ENCODE measurements around the gene STIMATE.

STIMATE gene

GRCh38 chr3:52813810-52814209 lies 83.5 kb downstream of the STIMATE start:
- Histone ChIP-seq H3K4me3 (ENCODE audit: low read length) (no peak overlapping the region), H3K9ac (ENCODE audit: low read length) (no peak overlapping the region), H3K36me3 (ENCODE audit: control insufficient read depth, insufficient read depth, low read length, severe bottlenecking) (no peaks in the 10 kb centered on the region), H3K27me3 (replicated peaks; ENCODE audit: control insufficient read depth, insufficient read depth, low read length) (peaks cover 28% of the 10 kb centered on the region), H3K9me3 (ENCODE audit: control insufficient read depth, low read length) (no peaks in the 10 kb centered on the region), H3K4me1 (ENCODE audit: control insufficient read depth, insufficient read depth, low read length) (no peaks in the 10 kb centered on the region)
- DNase-seq (ENCODE audit: low read depth): no peak

- Histone ChIP-seq H3K9ac (ENCODE audit: low read length) (no peak overlapping the region), H3K9me3 (ENCODE audit: control insufficient read depth, low read length) (no peaks in the 10 kb centered on the region), H3K4me3 (ENCODE audit: low read length) (no peak overlapping the region), H3K27me3 (replicated peaks; ENCODE audit: control insufficient read depth, insufficient read depth, low read length) (peaks cover 37% of the 10 kb centered on the region), H3K4me1 (ENCODE audit: control insufficient read depth, insufficient read depth, low read length) (no peaks in the 10 kb centered on the region), H3K36me3 (ENCODE audit: control insufficient read depth, insufficient read depth, low read length, severe bottlenecking) (no peaks in the 10 kb centered on the region)
- DNase-seq (ENCODE audit: low read depth): no peak
Observed at GRCh38 chr3:52811452-52812011, 85.8 kb downstream of the STIMATE start.

- Histone ChIP-seq H3K27me3 (replicated peaks; ENCODE audit: control insufficient read depth, insufficient read depth, low read length) (peaks cover 35% of the 10 kb centered on the region), H3K36me3 (ENCODE audit: control insufficient read depth, insufficient read depth, low read length, severe bottlenecking) (no peaks in the 10 kb centered on the region), H3K4me3 (ENCODE audit: low read length) (no peak overlapping the region), H3K4me1 (ENCODE audit: control insufficient read depth, insufficient read depth, low read length) (no peaks in the 10 kb centered on the region), H3K9ac (ENCODE audit: low read length) (no peak overlapping the region), H3K9me3 (ENCODE audit: control insufficient read depth, low read length) (no peaks in the 10 kb centered on the region)
- DNase-seq (ENCODE audit: low read depth): no peak
Observed at GRCh38 chr3:52810923-52811322, 86.4 kb downstream of the STIMATE start.

- H3K27me3 ChIP-seq (replicated peaks; ENCODE audit: control insufficient read depth, insufficient read depth, low read length): peaks cover 35% of the 10 kb centered on the region
- H3K4me1 ChIP-seq (ENCODE audit: control insufficient read depth, insufficient read depth, low read length): no peaks in the 10 kb centered on the region
- H3K9me3 ChIP-seq (ENCODE audit: control insufficient read depth, low read length): no peaks in the 10 kb centered on the region
- no peaks in the 10 kb centered on the region for H3K36me3 ChIP-seq (ENCODE audit: control insufficient read depth, insufficient read depth, low read length, severe bottlenecking)
- no peak overlapping the region for H3K9ac ChIP-seq (ENCODE audit: low read length)
- DNase-seq (ENCODE audit: low read depth): no peak
- no peak overlapping the region for H3K4me3 ChIP-seq (ENCODE audit: low read length)
Observed at GRCh38 chr3:52809662-52810377, 87.5 kb downstream of the STIMATE start.

- no peak for DNase-seq (ENCODE audit: low read depth)
- H3K4me3 ChIP-seq (ENCODE audit: low read length): no peak overlapping the region
- H3K4me1 ChIP-seq (ENCODE audit: control insufficient read depth, insufficient read depth, low read length): no peaks in the 10 kb centered on the region
- no peaks in the 10 kb centered on the region for H3K9me3 ChIP-seq (ENCODE audit: control insufficient read depth, low read length)
- no peak overlapping the region for H3K9ac ChIP-seq (ENCODE audit: low read length)
- no peaks in the 10 kb centered on the region for H3K36me3 ChIP-seq (ENCODE audit: control insufficient read depth, insufficient read depth, low read length, severe bottlenecking)
- peaks cover 31% of the 10 kb centered on the region for H3K27me3 ChIP-seq (replicated peaks; ENCODE audit: control insufficient read depth, insufficient read depth, low read length)
Observed at GRCh38 chr3:52809149-52809548, 88.2 kb downstream of the STIMATE start.

GRCh38 chr3:52805270-52806039 lies 91.9 kb downstream of the STIMATE start:
- Histone ChIP-seq H3K9me3 (ENCODE audit: control insufficient read depth, low read length) (no peaks in the 10 kb centered on the region), H3K4me1 (ENCODE audit: control insufficient read depth, insufficient read depth, low read length) (peaks cover 8% of the 10 kb centered on the region), H3K36me3 (ENCODE audit: control insufficient read depth, insufficient read depth, low read length, severe bottlenecking) (no peaks in the 10 kb centered on the region), H3K27me3 (replicated peaks; ENCODE audit: control insufficient read depth, insufficient read depth, low read length) (peaks cover 29% of the 10 kb centered on the region), H3K4me3 (ENCODE audit: low read length) (no peak overlapping the region), H3K9ac (ENCODE audit: low read length) (no peak overlapping the region)
- DNase-seq (ENCODE audit: low read depth): no peak

GRCh38 chr3:52801839-52802238 lies 95.5 kb downstream of the STIMATE start:
- no peaks in the 10 kb centered on the region for H3K36me3 ChIP-seq (ENCODE audit: control insufficient read depth, insufficient read depth, low read length, severe bottlenecking)
- peaks cover 6% of the 10 kb centered on the region for H3K27me3 ChIP-seq (replicated peaks; ENCODE audit: control insufficient read depth, insufficient read depth, low read length)
- H3K9ac ChIP-seq (ENCODE audit: low read length): peak overlapping the region; percentile 28

GRCh38 chr3:52800079-52800478 lies 97.3 kb downstream of the STIMATE start:
- no peaks in the 10 kb centered on the region for H3K9me3 ChIP-seq (ENCODE audit: control insufficient read depth, low read length)
- H3K9ac ChIP-seq (ENCODE audit: low read length): no peak overlapping the region
- DNase-seq (ENCODE audit: low read depth): peak; percentile 34

More at GRCh38 chr3:52801839-52802238, 95.5 kb downstream of the STIMATE start:
- Histone ChIP-seq H3K4me1 (ENCODE audit: control insufficient read depth, insufficient read depth, low read length) (peaks cover 25% of the 10 kb centered on the region), H3K4me3 (ENCODE audit: low read length) (no peak overlapping the region), H3K9me3 (ENCODE audit: control insufficient read depth, low read length) (no peaks in the 10 kb centered on the region)
- DNase-seq (ENCODE audit: low read depth): peak; percentile 28

GRCh38 chr3:52798978-52799476 lies 98.3 kb downstream of the STIMATE start:
- no peak overlapping the region for H3K4me3 ChIP-seq (ENCODE audit: low read length)

More at GRCh38 chr3:52800079-52800478, 97.3 kb downstream of the STIMATE start:
- Histone ChIP-seq H3K4me3 (ENCODE audit: low read length) (no peak overlapping the region), H3K4me1 (ENCODE audit: control insufficient read depth, insufficient read depth, low read length) (peaks cover 25% of the 10 kb centered on the region), H3K36me3 (ENCODE audit: control insufficient read depth, insufficient read depth, low read length, severe bottlenecking) (no peaks in the 10 kb centered on the region), H3K27me3 (replicated peaks; ENCODE audit: control insufficient read depth, insufficient read depth, low read length) (peaks cover 4% of the 10 kb centered on the region)

GRCh38 chr3:52798376-52798977 lies 98.9 kb downstream of the STIMATE start:
- no peak for DNase-seq (ENCODE audit: low read depth)
- peaks cover 4% of the 10 kb centered on the region for H3K27me3 ChIP-seq (replicated peaks; ENCODE audit: control insufficient read depth, insufficient read depth, low read length)
- peaks cover 25% of the 10 kb centered on the region for H3K4me1 ChIP-seq (ENCODE audit: control insufficient read depth, insufficient read depth, low read length)
- no peaks in the 10 kb centered on the region for H3K36me3 ChIP-seq (ENCODE audit: control insufficient read depth, insufficient read depth, low read length, severe bottlenecking)
- no peak overlapping the region for H3K4me3 ChIP-seq (ENCODE audit: low read length)
- H3K9ac ChIP-seq (ENCODE audit: low read length): no peak overlapping the region
- no peaks in the 10 kb centered on the region for H3K9me3 ChIP-seq (ENCODE audit: control insufficient read depth, low read length)

More at GRCh38 chr3:52798978-52799476, 98.3 kb downstream of the STIMATE start:
- Histone ChIP-seq H3K9ac (ENCODE audit: low read length) (no peak overlapping the region), H3K4me1 (ENCODE audit: control insufficient read depth, insufficient read depth, low read length) (peaks cover 25% of the 10 kb centered on the region), H3K9me3 (ENCODE audit: control insufficient read depth, low read length) (no peaks in the 10 kb centered on the region), H3K36me3 (ENCODE audit: control insufficient read depth, insufficient read depth, low read length, severe bottlenecking) (no peaks in the 10 kb centered on the region), H3K27me3 (replicated peaks; ENCODE audit: control insufficient read depth, insufficient read depth, low read length) (peaks cover 4% of the 10 kb centered on the region)
- DNase-seq (ENCODE audit: low read depth): no peak

- peaks cover 17% of the 10 kb centered on the region for H3K4me1 ChIP-seq (ENCODE audit: control insufficient read depth, insufficient read depth, low read length)
- no peak for DNase-seq (ENCODE audit: low read depth)
- no peak overlapping the region for H3K9ac ChIP-seq (ENCODE audit: low read length)
- peaks cover 4% of the 10 kb centered on the region for H3K27me3 ChIP-seq (replicated peaks; ENCODE audit: control insufficient read depth, insufficient read depth, low read length)
- no peaks in the 10 kb centered on the region for H3K9me3 ChIP-seq (ENCODE audit: control insufficient read depth, low read length)
- no peak overlapping the region for H3K4me3 ChIP-seq (ENCODE audit: low read length)
- no peaks in the 10 kb centered on the region for H3K36me3 ChIP-seq (ENCODE audit: control insufficient read depth, insufficient read depth, low read length, severe bottlenecking)
Observed at GRCh38 chr3:52796411-52796810, 100.9 kb downstream of the STIMATE start.
